HL-60/S4 treated with retinoic acid at 250 ng/mL for 4 days and 3 days (cell line): ENCODE measurements around the gene SLFN12.
"Not testable (repeated sequence)": the region's sequence is repeated elsewhere in the genome, so short reads cannot be mapped to it uniquely, and the experiment has no call there.

ENCODE experiments used
- in situ Hi-C: fragments of 300-500 bp; cut with MboI; formaldehyde crosslinking; loops from 2 replicates; pipeline ENCODE4 v1.7.0; 2022; ENCODE audit warnings: low sequenced_read_pairs

Gene SLFN12

DNA sequence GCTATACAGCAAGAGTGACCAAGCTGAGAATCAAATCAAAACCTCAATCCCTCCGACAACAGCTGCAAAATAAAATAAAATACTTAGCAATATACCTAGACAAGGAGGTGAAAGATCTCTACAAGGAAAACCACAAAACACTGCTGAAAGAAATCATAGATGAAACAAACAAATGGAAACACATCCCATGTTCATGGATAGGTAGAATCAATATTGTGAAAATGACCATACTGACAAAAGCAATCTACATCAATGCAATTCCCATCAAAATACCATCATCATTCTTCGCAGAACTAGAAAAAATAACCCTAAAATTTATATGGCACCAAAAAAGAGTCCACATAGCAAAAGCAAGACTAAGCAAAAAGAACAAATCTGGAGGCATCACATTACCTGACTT is 17.6 kb downstream of the SLFN12 start:
- in situ Hi-C loops: not testable (repeated sequence)

DNA sequence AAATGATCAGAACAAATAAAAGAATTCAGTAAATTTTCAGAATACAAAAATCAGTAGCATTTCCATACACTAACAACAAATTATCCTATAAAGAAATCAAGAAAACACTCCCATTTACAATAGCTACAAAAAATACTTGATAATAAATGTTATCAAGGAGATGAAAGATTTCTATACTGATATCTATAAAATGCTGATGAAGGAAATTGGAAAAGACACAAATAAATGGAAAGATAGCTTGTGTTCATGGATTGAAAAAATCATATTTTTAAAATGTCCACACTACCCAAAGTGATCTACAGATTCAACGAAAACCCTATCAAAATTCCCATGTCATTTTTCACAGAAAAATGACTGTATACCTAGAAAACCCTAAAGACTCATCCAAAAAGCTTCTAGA is 18.1 kb downstream of the SLFN12 start:
- in situ Hi-C loops: no loop called here

DNA sequence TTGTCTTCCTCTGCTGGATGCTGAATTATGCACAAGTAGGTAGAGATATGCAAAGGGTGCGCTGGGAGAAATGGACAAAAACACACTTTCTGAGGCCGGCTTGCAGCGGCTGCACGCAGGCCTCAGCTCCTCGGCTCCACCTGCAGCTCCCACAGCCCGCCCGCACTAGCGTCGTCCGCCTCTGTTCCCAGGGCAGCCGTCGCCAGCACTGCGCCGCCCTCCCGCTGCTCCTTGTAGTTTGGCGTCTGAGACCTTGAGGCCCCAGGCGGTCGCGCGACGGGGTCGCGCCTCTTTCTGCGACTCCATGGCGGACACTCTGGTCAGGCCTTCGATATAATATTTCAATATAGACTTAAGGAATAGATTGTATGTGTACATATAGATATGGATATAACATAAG is 24.8 kb downstream of the SLFN12 start:
- in situ Hi-C loops: no loop called here

DNA sequence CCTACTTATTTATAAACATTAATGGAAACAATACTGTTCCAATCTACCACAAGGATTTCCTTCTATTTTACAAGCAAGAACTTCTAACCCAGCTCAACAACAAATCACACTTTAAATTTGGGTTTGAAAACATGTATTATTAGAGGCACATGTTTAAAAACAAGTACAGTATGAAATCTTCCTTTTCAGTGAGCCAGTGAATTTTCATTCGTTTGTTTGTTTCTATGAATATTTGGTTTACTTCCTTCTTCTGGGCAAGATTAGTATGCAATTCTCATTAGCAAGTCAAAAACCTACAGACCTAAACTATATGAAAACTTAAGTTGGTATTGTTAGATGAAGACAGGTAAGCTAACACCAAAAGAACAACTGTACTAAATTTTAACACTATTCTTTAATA is 25.7 kb downstream of the SLFN12 start:
- in situ Hi-C loops: no loop called here

DNA sequence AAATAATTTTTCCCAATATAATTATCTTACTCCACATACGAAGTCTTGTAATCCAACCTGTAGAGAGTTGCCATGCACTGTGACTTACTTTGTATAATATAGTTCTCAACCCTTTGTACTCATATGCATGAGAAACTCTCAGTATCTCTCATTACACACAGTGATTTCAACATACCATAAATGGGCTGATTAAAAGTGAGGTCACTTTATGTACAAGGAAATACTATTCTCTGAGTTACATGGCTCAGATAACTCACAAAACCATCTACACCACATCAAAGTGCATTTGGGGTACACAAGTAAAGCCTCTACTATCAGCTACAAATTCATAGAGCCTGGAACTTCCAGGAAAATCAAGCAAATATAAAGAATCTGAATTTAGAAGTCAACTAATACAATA is 27.9 kb downstream of the SLFN12 start:
- in situ Hi-C loops: no loop called here

DNA sequence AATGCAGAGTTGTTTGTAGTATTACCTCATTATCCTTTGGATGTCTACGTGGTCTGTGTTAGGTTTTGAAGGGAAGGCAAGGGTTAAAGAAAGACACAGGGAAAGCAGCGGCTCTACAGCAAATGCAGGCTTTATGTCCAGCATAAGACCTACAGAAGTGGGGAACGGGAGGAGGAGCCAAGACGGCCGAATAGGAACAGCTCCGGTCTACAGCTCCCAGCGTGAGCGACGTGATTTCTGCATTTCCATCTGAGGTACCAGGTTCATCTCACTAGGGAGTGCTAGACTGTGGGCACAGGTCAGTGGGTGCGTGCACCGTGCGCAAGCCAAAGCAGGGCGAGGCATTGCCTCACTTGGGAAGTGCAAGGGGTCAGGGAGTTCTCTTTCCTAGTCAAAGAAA is 38.5 kb downstream of the SLFN12 start:
- in situ Hi-C loops: not testable (repeated sequence)

DNA sequence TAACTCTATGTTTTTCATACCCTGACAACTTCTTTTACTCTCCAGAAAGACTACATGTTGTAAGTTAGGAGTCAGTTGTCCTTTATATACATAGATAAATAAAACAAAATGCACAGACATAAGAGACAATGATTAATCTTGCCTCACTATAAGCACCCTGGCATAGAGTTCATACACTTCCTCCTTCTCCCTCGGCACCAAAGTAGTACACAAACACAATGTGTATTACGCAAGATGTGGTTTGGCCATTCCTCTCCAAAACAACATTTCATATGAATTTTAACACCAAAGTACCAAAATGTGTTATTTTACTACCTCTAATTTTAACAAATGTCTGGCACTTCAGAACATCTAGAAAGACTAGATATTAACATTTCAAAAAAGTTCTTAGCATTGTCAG is 41.6 kb downstream of the SLFN12 start:
- in situ Hi-C loops: no loop called here

DNA sequence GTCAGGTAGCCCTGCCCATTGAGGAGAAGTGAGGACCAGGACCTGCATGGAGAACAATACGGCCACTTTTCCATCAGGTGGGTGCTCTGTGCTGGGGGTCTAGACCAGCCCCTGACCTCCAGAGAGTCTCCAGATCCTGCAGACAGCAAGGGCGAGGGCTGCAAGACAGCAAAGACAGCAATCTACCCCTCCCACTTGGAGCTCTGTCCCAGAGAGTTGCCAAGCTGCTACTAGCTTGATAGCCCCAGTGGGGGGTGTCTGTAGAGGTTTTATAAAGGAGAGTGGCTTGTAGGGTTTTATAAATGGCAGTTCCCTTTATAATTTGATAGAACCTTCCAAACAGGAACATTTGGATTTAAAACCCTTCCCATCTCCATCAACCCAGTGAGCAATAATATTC is 42.1 kb downstream of the SLFN12 start:
- in situ Hi-C loops: no loop called here

DNA sequence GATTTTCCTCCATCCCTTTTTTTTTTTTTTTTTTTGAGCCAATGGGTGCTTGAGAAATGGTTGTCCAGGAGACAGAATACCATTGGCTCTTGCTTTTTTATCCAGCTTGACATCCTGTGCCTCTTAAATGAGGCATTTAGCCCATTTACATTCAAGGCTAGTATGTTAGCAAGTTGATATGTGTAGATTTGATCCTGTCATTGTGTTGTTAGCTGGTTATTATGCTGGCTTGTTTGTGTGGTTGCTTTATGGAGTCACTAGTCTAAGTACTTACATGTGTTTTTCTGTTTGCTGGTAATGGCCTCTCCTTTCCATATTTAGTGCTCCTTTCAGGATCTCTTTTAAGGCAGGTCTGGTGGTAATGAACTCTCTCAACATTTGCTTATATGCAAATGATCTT is 44.8 kb downstream of the SLFN12 start:
- in situ Hi-C loops: no loop called here

DNA sequence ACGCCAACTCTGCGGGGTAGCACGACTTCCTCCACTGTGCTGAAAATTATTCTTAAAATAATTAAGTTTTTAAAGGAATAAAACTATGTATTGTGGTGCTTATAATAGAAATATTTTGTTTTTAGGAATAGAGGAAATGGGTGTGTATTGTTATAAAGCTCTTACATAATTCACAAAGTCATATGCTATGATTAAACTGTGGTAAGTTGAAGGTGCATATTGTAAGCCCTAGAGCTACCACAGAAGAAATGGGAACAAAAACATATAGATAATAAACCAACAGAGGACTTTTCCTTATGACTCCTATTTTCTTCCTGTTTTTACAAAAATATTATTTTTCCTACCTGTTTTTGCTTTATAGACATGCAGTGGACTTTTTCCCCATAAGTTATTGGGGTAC is 54.6 kb downstream of the SLFN12 start:
- in situ Hi-C loops: no loop called here

DNA sequence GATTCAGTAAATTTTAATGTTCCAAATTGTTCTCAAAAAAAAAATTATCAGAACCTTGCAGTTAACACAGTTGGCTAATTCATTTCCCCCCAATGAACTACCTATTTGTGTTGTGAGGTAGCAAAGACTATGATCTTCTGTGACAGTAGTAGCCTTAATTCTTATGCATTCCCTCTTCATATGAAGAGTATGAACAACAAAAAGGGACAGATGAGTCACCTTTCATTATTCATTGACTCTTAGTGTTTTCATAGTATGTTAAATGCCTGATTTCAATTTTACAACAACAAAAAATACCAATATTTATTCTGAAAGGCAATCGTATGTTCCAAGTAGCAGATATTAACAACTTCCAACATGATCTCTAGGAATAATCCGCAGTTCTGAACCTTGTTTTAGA is 55.2 kb downstream of the SLFN12 start:
- in situ Hi-C loops: no loop called here

DNA sequence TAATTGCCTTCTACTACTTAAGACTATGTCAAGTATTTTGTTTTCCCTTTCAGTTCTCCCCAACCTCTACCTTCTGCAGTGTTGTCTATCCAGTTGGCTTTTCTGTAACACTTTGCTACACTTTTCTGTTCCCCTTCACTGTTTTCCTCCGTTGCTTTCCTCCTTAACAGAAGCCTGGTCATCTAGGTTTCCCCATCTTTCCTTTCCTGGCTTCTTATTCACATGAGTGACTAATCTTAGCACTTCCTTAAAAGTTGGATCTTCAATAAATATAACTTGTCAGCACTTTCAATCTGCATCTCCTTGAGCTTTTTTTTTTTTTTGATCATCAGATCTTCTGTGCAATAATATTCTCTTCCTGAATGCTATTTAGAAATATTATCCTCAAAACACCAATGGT is 56.1 kb downstream of the SLFN12 start:
- in situ Hi-C loops: no loop called here

DNA sequence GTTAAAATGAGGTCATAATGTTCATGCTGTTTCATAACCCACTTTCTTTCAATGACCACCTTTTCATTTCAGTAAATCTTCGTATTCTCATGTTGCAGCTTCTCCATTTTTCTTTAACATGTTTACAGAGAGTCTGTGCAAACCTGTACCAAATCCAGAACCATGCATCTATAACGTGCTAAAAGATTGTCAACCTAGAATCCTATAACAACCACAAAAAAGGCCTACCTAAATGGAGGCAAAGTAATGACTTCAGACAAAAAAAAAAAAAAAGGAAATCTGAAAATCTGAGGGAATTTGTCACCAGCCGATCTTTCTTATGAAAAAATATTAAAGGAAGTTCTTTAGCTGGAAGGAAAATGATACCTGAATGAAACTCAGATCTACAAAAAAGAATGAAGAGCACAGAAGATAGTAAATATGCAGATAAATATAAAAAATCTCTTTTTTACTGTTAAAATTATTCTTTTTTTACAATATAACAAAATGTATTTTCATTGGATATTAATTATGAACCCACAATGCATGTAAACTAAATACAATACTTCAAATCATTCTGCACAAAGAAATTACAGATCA is 57.4 kb downstream of the SLFN12 start:
- in situ Hi-C loops: no loop called here

DNA sequence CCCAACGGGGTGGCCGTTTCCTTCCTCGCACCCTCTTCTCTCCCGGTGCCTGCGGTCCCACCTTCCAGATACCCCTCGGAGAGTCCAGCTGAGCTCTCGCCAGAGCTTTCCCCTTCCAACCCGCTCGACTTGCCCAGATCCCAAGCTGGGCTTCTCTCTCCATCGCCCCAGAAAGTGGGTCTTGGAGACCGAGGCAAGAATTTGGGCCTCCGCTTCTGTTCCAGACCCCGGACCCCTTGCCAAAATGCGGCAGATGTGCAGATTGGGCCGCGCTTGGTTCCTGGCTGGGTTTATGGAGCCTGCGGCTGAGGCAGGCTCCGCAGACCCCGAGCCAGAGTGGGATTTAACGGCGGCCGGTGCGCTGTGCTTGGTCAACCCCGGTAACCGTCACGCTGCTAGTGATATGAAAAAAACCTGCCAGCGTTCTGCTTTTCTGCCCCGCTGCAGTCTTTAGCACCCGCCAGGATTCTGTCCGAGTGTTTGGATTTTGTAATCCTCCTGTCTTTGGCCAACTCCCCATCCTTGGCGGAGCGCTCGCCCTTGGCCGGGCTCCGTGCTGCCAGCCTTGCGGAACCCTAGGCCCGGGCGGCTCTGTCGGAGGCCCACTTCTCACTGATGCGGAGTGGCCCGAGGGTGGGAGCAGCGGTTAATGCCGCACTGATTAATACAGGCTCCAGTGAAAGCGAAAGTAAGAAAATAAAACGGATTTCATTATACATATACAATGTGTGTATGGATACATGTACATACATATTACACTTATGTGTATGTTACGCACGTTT is 58.1 kb downstream of the SLFN12 start:
- in situ Hi-C loops: no loop called here

DNA sequence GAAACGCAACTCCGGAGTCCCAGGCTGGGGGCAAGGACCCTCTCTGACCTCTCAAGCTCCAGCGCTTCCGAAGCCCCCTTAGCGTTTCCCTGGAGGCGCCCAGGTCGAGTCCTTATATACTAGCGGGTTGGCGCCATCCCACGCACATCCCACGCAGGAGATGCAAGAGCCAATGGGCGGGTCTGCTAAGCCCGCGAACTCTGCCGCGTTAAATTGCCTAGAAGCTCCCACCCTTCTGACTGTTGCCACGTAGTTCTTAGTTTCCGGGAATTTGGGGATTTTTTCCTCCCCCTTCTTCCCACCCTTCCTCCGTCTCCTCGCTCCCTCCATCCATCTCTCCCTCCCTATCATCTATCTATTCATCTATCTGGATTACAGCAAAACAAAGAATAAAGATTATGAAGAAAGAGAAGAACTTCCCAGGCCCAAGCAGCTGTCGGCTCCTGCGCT is 58.7 kb downstream of the SLFN12 start, which contains the start of gene SLFN11:
Gene SLFN11, minus strand, starts transcription at position 88 of the 450 bp plus-strand sequence. CDS start 9,814 bp downstream, outside the sequence.
- in situ Hi-C loops: no loop called here

DNA sequence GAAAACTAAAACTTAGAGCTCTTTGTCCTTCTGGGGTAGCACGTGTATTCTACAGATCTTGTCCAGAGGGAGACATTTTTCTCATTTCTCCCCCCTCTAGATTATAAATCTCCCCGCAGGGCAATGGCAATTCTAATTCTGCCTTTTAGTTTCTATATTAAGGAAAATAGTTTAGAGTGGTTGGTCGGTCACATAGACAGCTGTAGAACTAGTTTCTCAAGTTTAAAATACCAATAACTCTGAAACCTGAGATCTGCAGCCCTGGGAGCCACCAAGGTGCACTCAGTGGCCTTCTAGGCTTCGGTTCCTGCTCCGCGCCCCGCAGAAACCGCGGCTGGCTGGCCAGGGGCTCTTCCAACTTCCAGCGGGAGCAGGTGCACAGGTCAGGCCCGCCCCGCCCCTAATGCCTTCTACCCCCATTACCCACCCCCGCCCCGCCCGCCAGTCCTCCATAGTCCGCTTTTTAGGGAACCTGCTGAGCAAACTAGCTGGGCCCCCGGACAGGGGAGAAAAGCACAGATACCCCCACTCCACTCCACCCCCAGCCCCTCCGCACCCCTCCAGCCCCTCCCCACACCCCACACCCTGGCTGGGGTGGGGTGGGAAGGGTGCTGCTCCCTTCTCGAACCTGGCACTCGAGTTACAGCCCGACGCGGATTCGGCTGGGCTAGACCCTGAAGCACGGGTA is 59.3 kb downstream of the SLFN12 start:
- in situ Hi-C loops: no loop called here

DNA sequence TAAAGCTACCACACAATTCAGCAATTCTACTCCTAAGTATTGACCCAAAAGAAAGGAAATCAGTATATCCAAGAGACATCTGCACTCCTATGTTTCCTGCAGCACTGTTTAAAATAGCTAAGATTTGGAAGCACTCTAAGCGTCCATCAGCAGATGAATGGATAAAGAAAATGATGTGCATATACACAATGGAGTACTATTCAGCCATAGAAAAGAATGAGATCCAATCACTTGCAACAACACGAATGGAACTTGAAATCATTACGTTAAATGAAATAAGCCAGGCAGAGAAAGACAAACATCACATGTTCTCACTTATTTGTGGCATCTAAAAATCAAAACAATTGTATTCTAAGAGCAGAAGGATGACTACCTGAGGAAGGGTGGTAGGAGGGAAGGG is 60.4 kb downstream of the SLFN12 start:
- in situ Hi-C loops: no loop called here

DNA sequence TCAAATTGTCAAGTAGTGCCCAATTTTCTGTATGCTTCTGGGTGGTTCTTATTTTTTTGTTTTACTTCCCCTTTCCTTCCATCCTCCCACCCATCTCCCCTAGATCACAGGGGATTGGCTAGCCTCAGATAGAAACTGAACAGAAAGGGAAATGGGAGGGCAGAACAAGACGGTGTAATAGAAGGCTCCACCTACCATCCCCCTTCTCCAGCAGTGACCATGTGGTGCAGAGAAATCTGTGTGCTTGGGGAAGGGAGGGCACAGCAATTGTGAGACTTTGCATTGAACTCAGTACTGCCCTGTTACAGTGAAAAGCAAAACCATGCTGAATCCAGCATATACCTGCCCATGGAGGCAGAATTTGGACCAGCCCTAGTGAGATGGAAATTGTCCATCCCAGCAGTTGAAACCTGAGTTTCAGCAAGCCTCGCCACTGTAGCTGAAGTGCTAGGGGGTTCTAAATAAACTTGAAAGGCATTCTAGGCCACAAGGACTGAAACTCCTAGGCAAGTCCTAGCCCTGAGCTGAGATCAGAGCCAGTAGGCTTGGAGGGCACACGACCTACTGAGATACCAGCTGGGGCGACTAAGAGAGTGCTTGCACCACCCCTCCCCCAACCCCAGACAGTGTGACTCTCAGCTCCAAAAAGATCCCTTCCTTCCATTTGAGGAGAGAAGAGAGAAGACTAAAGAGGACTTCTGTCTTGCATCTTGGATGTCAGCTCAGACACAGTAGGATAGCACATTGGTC is 64.0 kb downstream of the SLFN12 start:
- in situ Hi-C loops: no loop called here

DNA sequence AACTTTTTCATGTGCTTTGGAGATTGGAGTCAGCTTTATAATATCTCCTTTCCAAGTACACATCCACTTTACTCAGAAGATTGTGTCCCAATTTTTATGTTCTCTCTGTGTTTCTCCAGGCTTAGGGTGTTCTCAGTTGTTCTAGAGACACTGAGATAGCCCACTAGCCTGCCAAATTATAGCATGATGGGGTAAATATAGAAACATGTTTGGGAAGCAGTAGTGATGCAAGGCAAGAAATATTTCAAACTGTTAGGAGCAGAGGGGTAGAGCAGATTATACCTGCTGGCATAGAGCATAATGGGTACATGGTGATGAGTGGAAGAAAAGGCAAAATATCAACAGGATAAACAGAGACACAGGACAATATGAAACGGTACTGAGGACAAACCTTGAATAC is 71.3 kb downstream of the SLFN12 start:
- in situ Hi-C loops: no loop called here
